Measurements from ENCODE around the gene KCTD14. TPM values are rescaled to one million over a fixed set of nuclear protein-coding genes. Genes with fewer than 3 reads are reported as not detected.
"Not testable (repeated sequence)": the region's sequence is repeated elsewhere in the genome, so short reads cannot be mapped to it uniquely, and the experiment has no call there.

KCTD14 gene
- total and polyA plus RNA-seq, 11 donors: 0.15 to 1.7 (median 0.46) TPM; not detected in 5

- WGBS, 4 donors: 38 to 46% (median 40%) methylated on average over 3 of the region's 3 CpGs
- intact Hi-C loops (cut with DNase I): no loop called here
- Histone ChIP-seq H3K27ac (no peak overlapping the region), H3K27me3 (peaks cover 0 to 9% (median 0%) of the 10 kb centered on the region in 9 donors), H3K4me3 (no peak overlapping the region), H3K9me3 (no peaks in the 10 kb centered on the region), H3K36me3 (no peaks in the 10 kb centered on the region), H3K4me1 (peaks cover 0 to 8% (median 0%) of the 10 kb centered on the region in 12 donors)
- no peak for ATAC-seq
- TF ChIP-seq, protein P1, sequence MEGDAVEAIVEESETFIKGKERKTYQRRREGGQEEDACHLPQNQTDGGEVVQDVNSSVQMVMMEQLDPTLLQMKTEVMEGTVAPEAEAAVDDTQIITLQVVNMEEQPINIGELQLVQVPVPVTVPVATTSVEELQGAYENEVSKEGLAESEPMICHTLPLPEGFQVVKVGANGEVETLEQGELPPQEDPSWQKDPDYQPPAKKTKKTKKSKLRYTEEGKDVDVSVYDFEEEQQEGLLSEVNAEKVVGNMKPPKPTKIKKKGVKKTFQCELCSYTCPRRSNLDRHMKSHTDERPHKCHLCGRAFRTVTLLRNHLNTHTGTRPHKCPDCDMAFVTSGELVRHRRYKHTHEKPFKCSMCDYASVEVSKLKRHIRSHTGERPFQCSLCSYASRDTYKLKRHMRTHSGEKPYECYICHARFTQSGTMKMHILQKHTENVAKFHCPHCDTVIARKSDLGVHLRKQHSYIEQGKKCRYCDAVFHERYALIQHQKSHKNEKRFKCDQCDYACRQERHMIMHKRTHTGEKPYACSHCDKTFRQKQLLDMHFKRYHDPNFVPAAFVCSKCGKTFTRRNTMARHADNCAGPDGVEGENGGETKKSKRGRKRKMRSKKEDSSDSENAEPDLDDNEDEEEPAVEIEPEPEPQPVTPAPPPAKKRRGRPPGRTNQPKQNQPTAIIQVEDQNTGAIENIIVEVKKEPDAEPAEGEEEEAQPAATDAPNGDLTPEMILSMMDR (IDR thresholded peaks at IDR 0.05): no peak
- TF ChIP-seq POLR2A (IDR thresholded peaks at IDR 0.05): no peak
- DNase-seq: no peak
Observed at GRCh38 chr11:78020246-78020645, 2.8 kb downstream of the KCTD14 start.

GRCh38 chr11:78019808-78020207 is 3.3 kb downstream of the KCTD14 start:
- intact Hi-C loops (cut with DNase I): no loop called here
- Histone ChIP-seq H3K27ac (no peak overlapping the region), H3K4me1 (peaks cover 0 to 8% (median 0%) of the 10 kb centered on the region in 12 donors), H3K4me3 (no peak overlapping the region), H3K27me3 (peaks cover 0 to 9% (median 0%) of the 10 kb centered on the region in 9 donors), H3K36me3 (no peaks in the 10 kb centered on the region), H3K9me3 (no peaks in the 10 kb centered on the region)
- ATAC-seq: no peak
- no peak for TF ChIP-seq POLR2A (IDR thresholded peaks at IDR 0.05)
- TF ChIP-seq, protein P1 (IDR thresholded peaks at IDR 0.05): no peak
- no peak for DNase-seq
- 63 to 85% (median 66%) methylated on average over 4 of the region's 4 CpGs for WGBS, 4 donors

- intact Hi-C loops (cut with DNase I): no loop called here
- ATAC-seq: no peak
- no peak overlapping the region for H3K4me3 ChIP-seq
- H3K27me3 ChIP-seq: no peaks in the 10 kb centered on the region
- no peak for TF ChIP-seq POLR2A (IDR thresholded peaks at IDR 0.05)
- TF ChIP-seq, protein P1 (IDR thresholded peaks at IDR 0.05): no peak
- WGBS, 4 donors: 77 to 100% (median 93%) methylated on average over 1 of the region's 1 CpG
- H3K36me3 ChIP-seq: no peaks in the 10 kb centered on the region
- no peak for DNase-seq
- no peaks in the 10 kb centered on the region for H3K4me1 ChIP-seq
- H3K27ac ChIP-seq: no peak overlapping the region
- H3K9me3 ChIP-seq: no peaks in the 10 kb centered on the region
Observed at GRCh38 chr11:78015878-78016277, 7.2 kb downstream of the KCTD14 start.

- intact Hi-C loops (cut with DNase I); H3K27me3 ChIP-seq; H3K4me1 ChIP-seq; DNase-seq; H3K4me3 ChIP-seq; H3K27ac ChIP-seq; H3K36me3 ChIP-seq; ATAC-seq; H3K9me3 ChIP-seq: not testable (repeated sequence)
- WGBS, 4 donors: 69 to 80% (median 71%) methylated on average over 4 to 6 of the region's 6 CpGs
Observed at GRCh38 chr11:78014937-78015520, 8.0 kb downstream of the KCTD14 start.

DNA sequence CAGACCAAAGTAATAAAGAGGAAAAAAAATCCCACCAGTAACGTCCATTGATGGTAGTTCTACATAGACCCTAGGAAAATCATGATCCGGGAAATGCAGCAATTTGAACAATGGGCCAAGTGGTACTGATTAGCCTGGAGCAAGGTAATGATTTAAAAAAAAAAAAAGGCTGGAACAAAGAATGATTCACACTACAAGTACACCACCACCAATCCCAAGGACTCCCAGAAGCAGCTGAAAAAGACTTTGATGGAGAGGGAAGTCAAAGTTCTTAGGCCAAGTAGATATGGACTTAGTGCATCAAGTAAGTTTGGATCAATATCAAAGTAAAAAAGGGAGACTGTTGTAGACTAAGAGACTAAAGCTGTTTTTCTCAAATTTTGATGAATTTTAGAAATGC is 11.8 kb downstream of the KCTD14 start:
- no peak overlapping the region for H3K27ac ChIP-seq
- H3K36me3 ChIP-seq: no peaks in the 10 kb centered on the region
- no peaks in the 10 kb centered on the region for H3K4me1 ChIP-seq
- TF ChIP-seq POLR2A (IDR thresholded peaks at IDR 0.05): no peak
- TF ChIP-seq, protein P1 (IDR thresholded peaks at IDR 0.05): no peak
- DNase-seq (no peak), ATAC-seq (no peak)
- no peaks in the 10 kb centered on the region for H3K27me3 ChIP-seq
- intact Hi-C loops (cut with DNase I): no loop called here
- no peaks in the 10 kb centered on the region for H3K9me3 ChIP-seq
- 70 to 91% (median 90%) methylated on average over 2 of the region's 2 CpGs for WGBS, 4 donors
- H3K4me3 ChIP-seq: no peak overlapping the region
